Stimulated activated CD4-positive, alpha-beta T cell treated with anti-CD3 and anti-CD28 coated beads, Interleukin-1b, Interleukin-23, amount 100 ng/mL, for 24 hours (primary cell): ENCODE data around the gene TCF12.

Experiments
- DNase-seq, 4 experiments: peaks; one replicate each; pipeline ENCODE4 v3.0.0-alpha.2; 2020; ENCODE audit warnings: low read depth in 4 of 4, low spot score in 1 of 4

Gene TCF12

GRCh38 chr15:57205027-57205855, 286.8 kb downstream of the TCF12 start:
- no peak for DNase-seq

- DNase-seq: no peak
These were observed 287.6 kb downstream of the TCF12 start for GRCh38 chr15:57205996-57206395.

GRCh38 chr15:57213862-57214261, 295.4 kb downstream of the TCF12 start:
- DNase-seq: no peak

- DNase-seq: no peak
These were observed 296.9 kb downstream of the TCF12 start for GRCh38 chr15:57215326-57215725.

GRCh38 chr15:57215881-57216280, 297.4 kb downstream of the TCF12 start:
- no peak for DNase-seq

- DNase-seq: no peak
These were observed 297.8 kb downstream of the TCF12 start for GRCh38 chr15:57216288-57216687.

- DNase-seq: no peak
These were observed 299.5 kb downstream of the TCF12 start for GRCh38 chr15:57217778-57218598.

- no peak for DNase-seq
These were observed 300.6 kb downstream of the TCF12 start for GRCh38 chr15:57218826-57219576.

GRCh38 chr15:57220205-57220604, 301.8 kb downstream of the TCF12 start:
- DNase-seq: no peak

GRCh38 chr15:57221134-57221533, 302.7 kb downstream of the TCF12 start:
- DNase-seq: no peak

GRCh38 chr15:57223345-57223744, 304.9 kb downstream of the TCF12 start:
- no peak for DNase-seq

- DNase-seq: no peak
These were observed 305.4 kb downstream of the TCF12 start for GRCh38 chr15:57223887-57224286.

- DNase-seq: no peak
These were observed 306.2 kb downstream of the TCF12 start for GRCh38 chr15:57224664-57225063.

- no peak for DNase-seq
These were observed 308.7 kb downstream of the TCF12 start for GRCh38 chr15:57227166-57227565.

- DNase-seq: no peak
These were observed 309.5 kb downstream of the TCF12 start for GRCh38 chr15:57227899-57228298.

GRCh38 chr15:57228395-57228794, 310.0 kb downstream of the TCF12 start:
- DNase-seq: no peak

GRCh38 chr15:57229051-57229450, 310.6 kb downstream of the TCF12 start:
- no peak for DNase-seq

- DNase-seq: no peak
These were observed 313.1 kb downstream of the TCF12 start for GRCh38 chr15:57231559-57231958.

- no peak for DNase-seq
These were observed 315.7 kb downstream of the TCF12 start for GRCh38 chr15:57234156-57234555.

GRCh38 chr15:57235186-57235585, 316.7 kb downstream of the TCF12 start:
- no peak for DNase-seq

GRCh38 chr15:57235873-57236272, 317.4 kb downstream of the TCF12 start:
- DNase-seq: no peak
